Measurements from ENCODE around the gene FIGLA.

DNA sequence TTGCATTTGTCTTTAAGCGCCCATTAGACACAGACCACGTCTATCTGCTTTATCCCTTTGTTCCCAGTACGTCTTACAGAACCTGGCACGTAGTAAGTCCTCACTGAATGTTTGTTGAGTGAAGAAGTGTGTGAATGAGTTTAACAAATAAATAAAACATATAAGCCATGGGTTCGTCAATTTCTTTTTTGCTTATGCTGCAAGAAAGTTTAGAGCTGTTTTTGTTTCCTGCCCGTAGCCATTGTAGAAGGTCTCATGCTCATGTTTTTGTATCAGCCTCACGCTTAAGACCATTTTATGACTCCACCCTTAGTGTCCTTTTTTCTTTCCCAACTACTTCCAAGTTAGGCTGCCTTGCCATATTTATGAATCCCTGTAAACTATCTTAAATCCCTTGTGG, 24.9 kb downstream of the FIGLA start:
- TF ChIP-seq EZH2 (IDR thresholded peaks at IDR 0.05; ENCODE audit: insufficient read depth, low read length) (no peak), CTCF (IDR thresholded peaks at IDR 0.05; ENCODE audit: insufficient read depth, low read depth, low read length) (no peak)

Data from astrocyte (in vitro differentiated cells and primary cell).